A673 (cell line): ENCODE measurements around the gene DPP10.

ENCODE experiments used
- CTCF ChIP-seq: fragments of 300-800, 200-600 bp; sonication (generic); conservative IDR thresholded peaks from 2 replicates; pipeline ENCODE4 v1.5.1; 2017; ENCODE audit warnings: low read depth, mild to moderate bottlenecking, antibody characterized with exemption, low read length, moderate library complexity, mixed read lengths
- EZH2 ChIP-seq: fragments of 200-600 bp; sonication (generic); IDR thresholded peaks from 2 replicates; pipeline ENCODE4 v1.6.1; 2017; ENCODE audit warnings: borderline replicate concordance, low read depth, mild to moderate bottlenecking, mixed read lengths, antibody characterized with exemption, low read length; ENCODE audit not compliant: poor library complexity, severe bottlenecking

GRCh38 chr2:115484983-115485382 lies 1042.5 kb downstream of the DPP10 start:
- TF ChIP-seq CTCF (no peak), EZH2 (no peak)
